DMS53 treated with DMSO at 0.1 percent for 48 hours (cell line): ENCODE results near the gene PDE4B.

Source experiments
- DNase-seq: peaks from one replicate; lab custom pipeline; 2025; ENCODE audit not compliant: unreplicated experiment; lab: John Stamatoyannopoulos, UW

The PDE4B gene

GRCh38 chr1:66276218-66276617, 483.5 kb downstream of the PDE4B start:
- no peak for DNase-seq

GRCh38 chr1:66278260-66279021, 485.7 kb downstream of the PDE4B start:
- no peak for DNase-seq

GRCh38 chr1:66281808-66282207, 489.1 kb downstream of the PDE4B start:
- DNase-seq = no peak

GRCh38 chr1:66282343-66282852, 489.7 kb downstream of the PDE4B start:
- DNase-seq = no peak

GRCh38 chr1:66282891-66283621, 490.4 kb downstream of the PDE4B start:
- DNase-seq = no peak

GRCh38 chr1:66283622-66284041, 490.9 kb downstream of the PDE4B start:
- DNase-seq = no peak

- DNase-seq = no peak
Observed at GRCh38 chr1:66284746-66285145, 492.1 kb downstream of the PDE4B start.

- DNase-seq = no peak
Observed at GRCh38 chr1:66285618-66286270, 493.0 kb downstream of the PDE4B start.

- DNase-seq = no peak
Observed at GRCh38 chr1:66286307-66286706, 493.6 kb downstream of the PDE4B start.

- no peak for DNase-seq
Observed at GRCh38 chr1:66288048-66288447, 495.4 kb downstream of the PDE4B start.

GRCh38 chr1:66290761-66291530, 498.3 kb downstream of the PDE4B start:
- DNase-seq = no peak

- no peak for DNase-seq
Observed at GRCh38 chr1:66291531-66291864, 498.8 kb downstream of the PDE4B start.

- DNase-seq = no peak
Observed at GRCh38 chr1:66292305-66292704, 499.6 kb downstream of the PDE4B start.

GRCh38 chr1:66292944-66293343, 500.2 kb downstream of the PDE4B start:
- no peak for DNase-seq

- DNase-seq = no peak
Observed at GRCh38 chr1:66294707-66295370, 502.1 kb downstream of the PDE4B start.

GRCh38 chr1:66295803-66296202, 503.1 kb downstream of the PDE4B start:
- no peak for DNase-seq

- no peak for DNase-seq
Observed at GRCh38 chr1:66296370-66296769, 503.7 kb downstream of the PDE4B start.

- DNase-seq = no peak
Observed at GRCh38 chr1:66296951-66297350, 504.3 kb downstream of the PDE4B start.

- DNase-seq = no peak
Observed at GRCh38 chr1:66298464-66298863, 505.8 kb downstream of the PDE4B start.

GRCh38 chr1:66300280-66300971, 507.7 kb downstream of the PDE4B start:
- no peak for DNase-seq
